Psoas muscle (tissue), 8 donors: Measurements from ENCODE around the gene CMSS1. TPM values are rescaled to one million over a fixed set of nuclear protein-coding genes. Genes with fewer than 3 reads are reported as not detected.

Source experiments
- ATAC-seq, 4 donors: fragments of 200-7000 bp; cut with Tn5 transposase; one replicate each; pipeline ENCODE4 v1.9.1; 2020; ENCODE audit warnings: moderate library complexity in 3 of 4, mild to moderate bottlenecking in 2 of 4
- DNase-seq, 2 donors: peaks; one replicate each; pipeline ENCODE4 v3.0.0-alpha.2; 2020
- H3K27ac ChIP-seq: fragments of 200-600 bp; one replicate; pipeline ENCODE4 v1.8.0; 2022
- H3K27me3 ChIP-seq, 3 donors: fragments of 200-600 bp in 1 of 3; one replicate each; pipeline versions ENCODE4 v1.6.1 to v1.8.0; 2013 to 2022; ENCODE audit warnings: low read length in 2 of 3, mild to moderate bottlenecking in 2 of 3, moderate library complexity in 1 of 3; ENCODE audit not compliant: insufficient read depth in 3 of 3
- H3K36me3 ChIP-seq, 2 donors: fragments of 200-600 bp in 1 of 2; one replicate each; pipeline versions ENCODE4 v1.6.1 to v1.8.0; 2013 to 2022; ENCODE audit warnings: low read depth in 1 of 2, mild to moderate bottlenecking in 1 of 2, moderate library complexity in 1 of 2; ENCODE audit not compliant: insufficient read depth in 1 of 2
- H3K4me1 ChIP-seq: fragments of 200-600 bp; one replicate; pipeline ENCODE4 v1.8.0; 2022
- H3K4me3 ChIP-seq: fragments of 200-600 bp; one replicate; pipeline ENCODE4 v1.8.0; 2022; ENCODE audit warnings: mild to moderate bottlenecking
- H3K9me3 ChIP-seq: fragments of 200-600 bp; one replicate; pipeline ENCODE4 v1.8.0; 2022
- CTCF ChIP-seq: fragments of 200-600 bp; IDR thresholded peaks from one replicate; pipeline ENCODE4 v1.8.0; 2022; ENCODE audit warnings: antibody characterized with exemption
- WGBS, 3 donors: extraction: QIAGEN DNeasy Blood & Tissue Kit; methylation state at CpG; one replicate each; pipeline versions ENCODE4 v1.1.6 to v1.1.7; 2013; 5-methylcytosine and 5-hydroxymethylcytosine counted together
- intact Hi-C, 2 donors: fragments of 100-400 bp; cut with DNase I; formaldehyde crosslinking; loops; one replicate each; pipeline versions ENCODE4 v1.11.0 to v1.14.2; 2022
- polyA plus RNA-seq, 3 donors: library from polyadenylated mRNA; stranded (reverse); fragments of 200-250 nt; gene quantifications; one replicate each; pipeline ENCODE4 v1.2.3, GENCODE V29; 2013
- total RNA-seq, 4 donors: library from RNA; stranded (reverse); fragmentation: NEBNext Ultra II Directional in 2 of 4; extraction: Animal tissue kit (Norgen Biotek cat#: 25700) in 2 of 4; gene quantifications; one replicate each; pipeline versions ENCODE4 v1.2.1 to v1.2.4, GENCODE V29; 2021 to 2023
- donor health status: healthy with polysubstance abuse.
- donor health status: DM: no; HTN: no; CAD: no; lungs with moderate emphysema.
- donor health status: Bipolar disorder and iron deficiency.
- donor health status: healthy.
- donor health status: DM: yes; HTN: yes; CAD: no.
- donor health status: DM: no; HTN: no; CAD: no.
- donor health status: DM: no; HTN: no; CAD: no.
- donor health status: DM: yes; HTN: yes; CAD: no.

CMSS1 gene
- total and polyA plus RNA-seq, 7 donors, result 18.4 to 174 (median 58.8) TPM

GRCh38 chr3:100128565-100128964, 310.9 kb downstream of the CMSS1 start:
- intact Hi-C loops, result no loop called here
- WGBS, 3 donors, result 77 to 88% (median 81%) methylated on average over 5 of the region's 5 CpGs
- H3K27ac ChIP-seq, result no peak overlapping the region

GRCh38 chr3:100129941-100130340, 312.3 kb downstream of the CMSS1 start:
- ATAC-seq (no peak), DNase-seq (no peak)
- 85 to 96% (median 89%) methylated on average over 1 of the region's 1 CpG for WGBS, 3 donors
- Histone ChIP-seq H3K9me3 (no peaks in the 10 kb centered on the region), H3K4me3 (no peak overlapping the region), H3K36me3 (no peaks in the 10 kb centered on the region), H3K27me3 (no peaks in the 10 kb centered on the region), H3K4me1 (peaks cover 11% of the 10 kb centered on the region), H3K27ac (no peak overlapping the region)
- intact Hi-C loops, result no loop called here
- no peak for TF ChIP-seq CTCF

More at GRCh38 chr3:100128565-100128964, 310.9 kb downstream of the CMSS1 start:
- Histone ChIP-seq H3K36me3 (no peaks in the 10 kb centered on the region), H3K27me3 (no peaks in the 10 kb centered on the region), H3K4me1 (peaks cover 23% of the 10 kb centered on the region), H3K9me3 (no peaks in the 10 kb centered on the region), H3K4me3 (no peak overlapping the region)
- TF ChIP-seq CTCF, result no peak
- DNase-seq (no peak), ATAC-seq (no peak)

GRCh38 chr3:100131241-100131640, 313.6 kb downstream of the CMSS1 start:
- Histone ChIP-seq H3K27me3 (no peaks in the 10 kb centered on the region), H3K4me1 (peaks cover under 1% of the 10 kb centered on the region), H3K27ac (no peak overlapping the region), H3K4me3 (no peak overlapping the region), H3K36me3 (no peaks in the 10 kb centered on the region), H3K9me3 (no peaks in the 10 kb centered on the region)
- TF ChIP-seq CTCF, result no peak
- DNase-seq, result no peak
- 87 to 90% (median 88%) methylated on average over 6 of the region's 6 CpGs for WGBS, 3 donors
- intact Hi-C loops, result no loop called here
- ATAC-seq, result no peak

GRCh38 chr3:100136921-100137320, 319.3 kb downstream of the CMSS1 start:
- TF ChIP-seq CTCF, result no peak
- no peaks in the 10 kb centered on the region for H3K4me1 ChIP-seq
- no peak overlapping the region for H3K4me3 ChIP-seq
- intact Hi-C loops, result no loop called here
- no peaks in the 10 kb centered on the region for H3K9me3 ChIP-seq
- DNase-seq (no peak), ATAC-seq (peak in 3 of 4 donors; percentile 39 to 69 (median 59))
- 69 to 90% (median 71%) methylated on average over 1 of the region's 1 CpG for WGBS, 3 donors
- H3K27ac ChIP-seq, result peak overlapping the region; percentile 33
- no peaks in the 10 kb centered on the region for H3K27me3 ChIP-seq
- H3K36me3 ChIP-seq, result no peaks in the 10 kb centered on the region

- H3K4me1 ChIP-seq, result no peaks in the 10 kb centered on the region
- no peaks in the 10 kb centered on the region for H3K27me3 ChIP-seq
- no peaks in the 10 kb centered on the region for H3K36me3 ChIP-seq
- no peak for ATAC-seq
- TF ChIP-seq CTCF, result no peak
- no peak overlapping the region for H3K27ac ChIP-seq
- peaks cover 14% of the 10 kb centered on the region for H3K9me3 ChIP-seq
- WGBS, 3 donors, result 95 to 98% (median 98%) methylated on average over 1 of the region's 1 CpG
- H3K4me3 ChIP-seq, result no peak overlapping the region
- intact Hi-C loops, result no loop called here
- no peak for DNase-seq
Measured at GRCh38 chr3:100140976-100141375, 323.3 kb downstream of the CMSS1 start.
